HEK293 (cell line): Measurements from ENCODE around the gene UPB1.
A peak's percentile ranks its signal among the peaks of the same experiment; 100 is the strongest.

Source experiments
- CTCF ChIA-PET: fragments of 350-600 bp; formaldehyde crosslinking; extraction: SDS; loops from one replicate; lab custom pipeline; 2021; ENCODE audit warnings: antibody characterized with exemption; lab: Yijun Ruan, JAX
- POLR2A ChIA-PET: fragments of 300-600 bp; formaldehyde crosslinking; extraction: SDS; loops from one replicate; lab custom pipeline; 2020; ENCODE audit warnings: antibody characterized with exemption, inconsistent platforms; lab: Yijun Ruan, JAX
- H3K27ac ChIP-seq: fragments of 200-500 bp; sonication (Bioruptor generic); 2 replicates; pipeline ENCODE4 v1.5.1; 2014; ENCODE audit warnings: low read depth, low read length, control low read depth, inconsistent platforms; ENCODE audit errors: extremely low read depth
- H3K36me3 ChIP-seq, 2 experiments: fragments of 200-500 bp in 1 of 2; sonication (Bioruptor generic) in 1 of 2; 1 replicate in 1 of 2; 2 replicates in 1 of 2; pipeline ENCODE4 v1.5.1; 2014 to 2017; ENCODE audit warnings: inconsistent platforms in 2 of 2, low read length in 2 of 2; ENCODE audit not compliant: control insufficient read depth in 2 of 2, insufficient read depth in 1 of 2
- H3K4me1 ChIP-seq: fragments of 200-500 bp; sonication (Bioruptor generic); 2 replicates; pipeline ENCODE4 v1.5.1; 2014; ENCODE audit warnings: mild to moderate bottlenecking, low read length, inconsistent platforms; ENCODE audit not compliant: control insufficient read depth, insufficient read depth
- H3K4me3 ChIP-seq: 2 replicates; pipeline ENCODE4 v1.5.1; 2011; ENCODE audit warnings: low read depth, mild to moderate bottlenecking, control low read depth, low read length, moderate library complexity
- H3K9me3 ChIP-seq: fragments of 200-500 bp; sonication (Bioruptor generic); 2 replicates; pipeline ENCODE4 v1.5.1; 2014; ENCODE audit warnings: low read depth, low read length, inconsistent platforms; ENCODE audit not compliant: control insufficient read depth, insufficient read depth
- FEZF1 ChIP-seq: fragments of 450-650 bp; formaldehyde crosslinking; IDR thresholded peaks from 2 replicates; pipeline ENCODE4 v1.5.1; 2016; ENCODE audit warnings: missing biosample characterization, missing genetic modification characterization
- KLF17 ChIP-seq: fragments of 450-650 bp; formaldehyde crosslinking; IDR thresholded peaks from 2 replicates; pipeline ENCODE4 v1.5.1; 2016; ENCODE audit warnings: missing biosample characterization, missing genetic modification characterization
- PRDM10 ChIP-seq: fragments of 450-650 bp; formaldehyde crosslinking; IDR thresholded peaks from 2 replicates; pipeline ENCODE4 v1.5.1; 2016; ENCODE audit warnings: missing biosample characterization, missing genetic modification characterization
- REPIN1 ChIP-seq: fragments of 450-650 bp; formaldehyde crosslinking; IDR thresholded peaks from 2 replicates; pipeline ENCODE4 v1.5.1; 2017; ENCODE audit warnings: missing biosample characterization, missing genetic modification characterization, low read depth
- SCRT2 ChIP-seq: fragments of 450-650 bp; formaldehyde crosslinking; IDR thresholded peaks from 2 replicates; pipeline ENCODE4 v1.5.1; 2016; ENCODE audit warnings: missing biosample characterization, missing genetic modification characterization
- ZBTB48 ChIP-seq: fragments of 450-650 bp; formaldehyde crosslinking; IDR thresholded peaks from 2 replicates; pipeline ENCODE4 v1.5.1; 2016; ENCODE audit warnings: missing biosample characterization, missing genetic modification characterization
- ZNF112 ChIP-seq: fragments of 450-650 bp; formaldehyde crosslinking; IDR thresholded peaks from 2 replicates; pipeline ENCODE4 v1.5.0; 2017; ENCODE audit warnings: missing biosample characterization, missing genetic modification characterization
- ZNF133 ChIP-seq: fragments of 450-650 bp; formaldehyde crosslinking; IDR thresholded peaks from 2 replicates; pipeline ENCODE4 v1.5.1; 2016; ENCODE audit warnings: missing biosample characterization, missing genetic modification characterization
- ZNF214 ChIP-seq: fragments of 450-650 bp; formaldehyde crosslinking; IDR thresholded peaks from 2 replicates; pipeline ENCODE4 v1.5.1; 2017; ENCODE audit warnings: missing biosample characterization, mild to moderate bottlenecking, missing genetic modification characterization, borderline replicate concordance
- ZNF292 ChIP-seq: fragments of 450-650 bp; formaldehyde crosslinking; IDR thresholded peaks from 2 replicates; pipeline ENCODE4 v1.5.1; 2016; ENCODE audit warnings: low read depth, missing biosample characterization, missing genetic modification characterization, borderline replicate concordance
- ZNF302 ChIP-seq: fragments of 450-650 bp; formaldehyde crosslinking; IDR thresholded peaks from 2 replicates; pipeline ENCODE4 v1.5.1; 2016; ENCODE audit warnings: missing biosample characterization, missing genetic modification characterization, low read depth
- ZNF335 ChIP-seq: fragments of 450-650 bp; formaldehyde crosslinking; conservative IDR thresholded peaks from 2 replicates; pipeline ENCODE4 v1.5.1; 2016; ENCODE audit warnings: missing biosample characterization, missing genetic modification characterization
- ZNF398 ChIP-seq: fragments of 450-650 bp; formaldehyde crosslinking; IDR thresholded peaks from 2 replicates; pipeline ENCODE4 v1.5.1; 2017; ENCODE audit warnings: missing biosample characterization, missing genetic modification characterization
- ZNF416 ChIP-seq: fragments of 450-650 bp; formaldehyde crosslinking; IDR thresholded peaks from 2 replicates; pipeline ENCODE4 v1.5.1; 2016; ENCODE audit warnings: missing biosample characterization, missing genetic modification characterization
- ZNF449 ChIP-seq: fragments of 450-650 bp; formaldehyde crosslinking; IDR thresholded peaks from 2 replicates; pipeline ENCODE4 v1.5.1; 2017; ENCODE audit warnings: missing biosample characterization, mild to moderate bottlenecking, missing genetic modification characterization, moderate library complexity
- ZNF48 ChIP-seq: fragments of 450-650 bp; formaldehyde crosslinking; IDR thresholded peaks from 2 replicates; pipeline ENCODE4 v1.5.1; 2016; ENCODE audit warnings: missing biosample characterization, missing genetic modification characterization
- ZNF501 ChIP-seq: fragments of 450-650 bp; formaldehyde crosslinking; IDR thresholded peaks from 2 replicates; pipeline ENCODE4 v1.5.1; 2016; ENCODE audit warnings: missing biosample characterization, missing genetic modification characterization
- ZNF518A ChIP-seq: fragments of 450-650 bp; formaldehyde crosslinking; conservative IDR thresholded peaks from 2 replicates; pipeline ENCODE4 v1.5.1; 2016; ENCODE audit warnings: low read depth, missing biosample characterization, missing genetic modification characterization
- ZNF561 ChIP-seq: fragments of 450-650 bp; IDR thresholded peaks from 2 replicates; pipeline ENCODE4 v1.5.1; 2018; ENCODE audit warnings: missing biosample characterization, missing genetic modification characterization, borderline replicate concordance
- ZNF654 ChIP-seq: fragments of 450-650 bp; formaldehyde crosslinking; IDR thresholded peaks from 2 replicates; pipeline ENCODE4 v1.5.1; 2016; ENCODE audit warnings: low read depth, missing biosample characterization, missing genetic modification characterization
- ZNF677 ChIP-seq: fragments of 450-650 bp; IDR thresholded peaks from 2 replicates; pipeline ENCODE4 v1.5.0; 2018; ENCODE audit warnings: missing biosample characterization, mild to moderate bottlenecking, missing genetic modification characterization, moderate library complexity
- ZSCAN5A ChIP-seq: fragments of 450-650 bp; formaldehyde crosslinking; IDR thresholded peaks from 2 replicates; pipeline ENCODE4 v1.5.1; 2016; ENCODE audit warnings: missing biosample characterization, missing genetic modification characterization

UPB1 gene

GRCh38 chr22:24506802-24507438, 11.8 kb downstream of the UPB1 start (continued):
- peak; percentile 36; the same call in 1 of the 2 replicates for TF ChIP-seq ZNF398 (tag by site-specific recombination)
- TF ChIP-seq ZNF335, result peak; percentile 89
- TF ChIP-seq ZNF302 (tag by site-specific recombination), result no peak
- 0 out of 2 replicates have a peak, but pooled peaks have one; percentile 50 for TF ChIP-seq KLF17
- 0 out of 2 replicates have a peak, but pooled peaks have one; percentile 21 for TF ChIP-seq SCRT2
- no peak for TF ChIP-seq PRDM10 (tag by site-specific recombination)
- TF ChIP-seq ZNF449, result 0 out of 2 replicates have a peak, but pooled peaks have one; percentile 18
- no peak for TF ChIP-seq ZNF501 (tag by site-specific recombination)
- no peak for TF ChIP-seq ZNF292 (tag by site-specific recombination)
- TF ChIP-seq ZNF416 (tag by site-specific recombination), result no peak
- TF ChIP-seq ZNF48 (tag by site-specific recombination), result no peak
- TF ChIP-seq ZNF133 (tag by site-specific recombination), result no peak
- TF ChIP-seq ZNF561, result no peak
- peak; percentile 67; the same call in 1 of the 2 replicates for TF ChIP-seq FEZF1 (tag by site-specific recombination)

GRCh38 chr22:24507716-24508115, 12.6 kb downstream of the UPB1 start:
- Histone ChIP-seq H3K27ac (no peak overlapping the region), H3K4me3 (no peak overlapping the region)
- POLR2A ChIA-PET, result no interaction called here
- no peak for TF ChIP-seq ZNF48 (tag by site-specific recombination)
- no peak for TF ChIP-seq ZSCAN5A (tag by site-specific recombination)
- TF ChIP-seq ZNF518A (tag by site-specific recombination), result no peak
- no peak for TF ChIP-seq REPIN1
- TF ChIP-seq ZNF112, result no peak
- no peak for TF ChIP-seq ZNF677 (tag by site-specific recombination)
- no peak for TF ChIP-seq ZNF214 (tag by site-specific recombination)
- TF ChIP-seq ZNF654 (tag by site-specific recombination), result no peak
- TF ChIP-seq ZBTB48 (tag by site-specific recombination), result no peak

More at GRCh38 chr22:24507716-24508115, 12.6 kb downstream of the UPB1 start:
- no peaks in the 10 kb centered on the region for H3K36me3 ChIP-seq
- peaks cover 18% of the 10 kb centered on the region for H3K4me1 ChIP-seq
- CTCF ChIA-PET, result interaction anchor here (0.7 to 3.2 kb wide), 8 partner anchors 11 to 429 kb away, joined by 3 to 15 read pairs (median 4); no protein-coding TSS in a partner anchor
- no peaks in the 10 kb centered on the region for H3K9me3 ChIP-seq
